ENCODE measurements around the gene SPAG5.

SPAG5 gene

DNA sequence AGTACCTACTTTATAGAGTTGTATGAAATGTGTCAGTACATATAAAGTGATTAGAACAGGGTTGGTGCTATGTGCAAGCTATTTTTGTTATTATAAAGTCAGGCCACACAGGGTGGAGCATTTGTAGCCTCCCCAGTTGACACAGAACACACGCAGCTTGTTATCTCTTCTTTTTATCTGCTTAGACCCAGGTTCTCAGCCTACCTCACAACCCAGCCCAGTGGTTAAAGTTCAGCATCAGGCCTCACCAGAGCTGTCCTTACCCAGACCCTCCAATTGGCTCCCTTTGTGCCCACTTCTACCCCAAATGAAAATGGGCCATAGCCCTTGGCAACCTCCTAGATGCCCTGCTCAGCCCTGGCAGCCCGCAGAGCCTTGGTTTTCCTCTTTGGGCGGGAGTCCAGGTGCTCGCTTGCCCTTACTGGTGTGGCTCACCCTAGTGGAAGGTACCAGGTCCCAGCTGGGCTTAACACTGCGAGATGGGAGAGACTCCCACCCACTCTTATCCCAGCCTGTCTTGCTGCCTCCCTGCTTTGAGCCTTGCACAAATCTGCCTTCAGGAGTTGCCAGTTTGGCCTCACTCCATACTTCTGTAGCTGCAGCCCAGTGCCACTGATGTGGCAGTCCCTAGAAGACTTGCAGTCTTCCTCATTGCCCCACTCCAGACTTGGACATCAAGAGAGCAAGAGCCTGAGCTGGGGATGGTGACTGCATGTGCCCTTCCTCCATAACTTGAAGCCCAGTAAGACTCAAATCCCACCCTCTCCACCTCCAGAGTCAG lies 26.4 kb downstream of the SPAG5 start:
- DNase-seq, result no peak

DNA sequence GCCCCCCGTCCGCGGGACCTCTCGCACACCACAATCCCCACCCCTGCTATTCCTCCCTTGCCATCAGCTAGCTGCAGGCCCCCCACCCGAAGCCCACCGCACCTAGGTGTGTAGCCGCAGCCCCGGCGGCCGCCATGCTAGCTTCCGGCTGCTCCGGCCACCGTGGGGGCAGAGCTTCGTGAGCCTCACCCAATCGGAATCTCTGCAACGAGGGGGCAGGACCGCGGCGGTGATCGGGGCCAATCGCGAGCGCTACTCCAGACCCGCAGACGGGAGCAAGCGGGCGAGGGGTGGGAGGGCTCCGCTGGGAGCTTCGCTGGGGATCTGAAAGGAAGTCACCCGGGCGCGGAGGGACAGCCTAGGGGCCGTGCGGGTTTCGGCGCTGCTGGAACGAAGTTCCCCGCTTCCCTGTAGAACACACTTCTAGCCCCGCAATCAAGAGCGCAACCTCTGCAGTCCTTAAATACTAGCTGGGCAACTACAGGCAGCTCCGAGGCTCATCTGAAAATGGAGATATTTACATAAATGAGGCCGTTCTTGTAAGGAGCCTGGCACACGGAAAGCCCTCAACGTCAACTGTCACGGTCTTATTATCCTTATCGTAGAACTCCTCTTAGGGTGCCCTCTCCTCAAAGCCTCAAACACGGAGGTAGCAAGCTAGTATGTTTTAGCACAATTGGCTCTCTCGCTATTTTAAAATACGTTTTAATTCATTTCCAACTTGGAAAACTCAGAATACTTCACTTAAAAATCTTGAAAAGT lies 27.3 kb downstream of the SPAG5 start, which contains the start of gene PIGS:
TSS of gene PIGS (minus strand) at position 164 of the 762 bp plus-strand sequence. CDS start at position 136, 28 bp downstream.
- peak; percentile 93 for DNase-seq

- DNase-seq, result peak; percentile 46
These were observed 28.0 kb downstream of the SPAG5 start for GRCh38 chr17:28570716-28571360.

- no peak for DNase-seq
These were observed 29.4 kb downstream of the SPAG5 start for GRCh38 chr17:28569446-28569845.

- no peak for DNase-seq
These were observed 31.2 kb downstream of the SPAG5 start for GRCh38 chr17:28567604-28568003.

- DNase-seq, result no peak
These were observed 35.4 kb downstream of the SPAG5 start for GRCh38 chr17:28563475-28563874.

DNA sequence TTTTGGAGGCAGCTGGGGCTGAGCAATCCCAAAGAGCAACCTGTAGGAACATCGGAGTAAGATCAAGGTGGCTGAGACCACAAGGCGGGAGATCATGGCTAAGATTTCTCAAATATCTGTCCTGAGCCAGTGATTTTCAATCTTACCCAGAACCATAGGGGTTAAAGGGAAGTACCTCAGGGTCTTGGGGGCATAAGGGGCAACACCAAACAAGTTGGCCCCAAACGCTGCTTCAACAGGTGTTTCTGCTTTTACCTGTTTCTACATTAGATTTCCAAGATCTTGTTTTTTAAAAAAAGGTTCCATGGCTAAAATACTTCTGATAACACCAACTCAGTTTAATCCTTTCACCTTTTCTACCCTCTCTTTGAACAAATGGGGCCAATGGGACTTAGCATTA lies 43.8 kb downstream of the SPAG5 start:
- no peak for DNase-seq

- no peak for DNase-seq
These were observed 44.3 kb downstream of the SPAG5 start for GRCh38 chr17:28554565-28554964.

GRCh38 chr17:28553000-28553505 lies 45.8 kb downstream of the SPAG5 start:
- DNase-seq, result no peak

- peak; percentile 72 for DNase-seq
These were observed 46.4 kb downstream of the SPAG5 start, which contains the start of gene UNC119 for GRCh38 chr17:28552176-28552999. Gene UNC119, minus strand, starts transcription at chr17:28552624. Its CDS starts 67 bp downstream, at chr17:28552557.

DNA sequence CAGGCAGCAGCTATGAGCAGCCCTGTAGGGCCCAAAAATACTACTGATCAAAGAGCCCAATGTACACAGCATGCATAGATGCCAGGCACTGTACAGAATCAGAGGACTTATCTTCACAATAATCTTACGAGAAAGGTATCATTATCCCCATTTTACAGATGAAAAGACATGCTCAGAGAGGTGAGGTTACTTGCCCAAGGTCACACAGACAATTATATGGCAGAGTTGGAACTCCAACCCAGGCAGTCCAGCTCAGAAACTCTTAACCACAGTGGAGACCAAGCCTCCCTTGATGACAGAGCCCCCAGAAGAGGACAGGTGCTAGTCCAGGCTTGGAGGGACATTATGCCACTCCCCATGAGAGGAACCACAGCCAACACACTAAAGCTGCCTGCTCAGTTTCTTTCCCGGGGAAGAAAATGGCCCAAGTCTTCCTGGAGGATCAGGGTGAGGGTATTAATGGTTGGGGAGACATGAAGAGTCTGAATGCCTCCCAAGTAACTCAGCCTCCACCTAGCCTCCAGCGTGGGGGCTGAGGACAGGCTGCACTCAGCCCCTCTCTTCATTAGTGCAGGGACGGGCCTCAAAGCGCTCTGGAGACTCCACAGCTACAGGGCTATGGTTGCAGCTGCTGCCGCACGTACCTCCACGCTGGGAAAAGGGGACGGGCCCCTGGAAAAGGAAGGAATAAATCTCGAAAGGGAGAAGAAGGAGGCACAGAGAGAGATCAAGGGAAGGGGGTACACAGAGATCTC lies 47.2 kb downstream of the SPAG5 start:
- no peak for DNase-seq

GRCh38 chr17:28550858-28551257 lies 48.0 kb downstream of the SPAG5 start:
- no peak for DNase-seq

DNA sequence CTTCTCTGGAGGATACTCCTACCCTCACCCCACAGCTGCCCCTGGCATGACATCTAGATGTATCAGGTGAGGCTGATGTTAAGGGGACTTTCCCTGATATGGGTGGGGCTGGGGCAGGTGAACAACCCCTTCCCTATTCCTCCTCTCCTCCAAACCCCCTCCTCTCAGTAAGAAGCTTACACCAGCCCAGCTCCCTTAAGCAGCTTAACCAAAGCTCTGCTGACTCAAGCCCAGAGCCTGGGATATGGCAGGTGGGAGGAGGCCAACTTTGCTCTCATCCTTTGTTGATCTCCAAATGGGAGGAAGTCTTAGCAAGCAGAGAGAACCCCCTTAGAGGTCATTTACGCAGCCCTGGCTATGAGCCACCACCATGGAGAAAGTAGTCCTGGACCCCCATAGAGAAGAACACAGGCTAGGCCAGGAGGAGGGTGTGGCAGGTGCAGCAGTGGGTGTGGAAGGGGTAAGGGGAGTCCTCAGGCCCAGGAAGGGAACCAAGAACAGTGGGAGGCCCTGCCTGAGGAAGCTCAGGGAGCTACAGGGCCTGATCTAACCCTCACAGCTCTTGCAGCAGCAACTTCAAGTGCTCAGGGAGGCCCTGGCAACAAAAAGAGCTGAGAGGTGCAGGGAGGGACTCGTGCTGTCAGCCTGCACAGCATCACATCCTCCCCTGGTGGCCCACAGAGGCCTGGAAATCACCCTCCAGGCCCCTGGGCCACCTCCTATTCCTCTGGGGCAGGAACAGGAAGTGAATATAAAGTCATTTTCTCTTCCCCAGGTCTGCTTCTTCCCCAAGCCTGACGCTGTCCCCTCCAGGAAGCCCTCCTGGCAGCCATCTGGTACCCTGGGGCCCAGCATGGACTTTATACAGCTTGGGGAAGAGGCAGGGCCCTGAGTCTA lies 49.3 kb downstream of the SPAG5 start:
- peak; percentile 62 for DNase-seq

DNA sequence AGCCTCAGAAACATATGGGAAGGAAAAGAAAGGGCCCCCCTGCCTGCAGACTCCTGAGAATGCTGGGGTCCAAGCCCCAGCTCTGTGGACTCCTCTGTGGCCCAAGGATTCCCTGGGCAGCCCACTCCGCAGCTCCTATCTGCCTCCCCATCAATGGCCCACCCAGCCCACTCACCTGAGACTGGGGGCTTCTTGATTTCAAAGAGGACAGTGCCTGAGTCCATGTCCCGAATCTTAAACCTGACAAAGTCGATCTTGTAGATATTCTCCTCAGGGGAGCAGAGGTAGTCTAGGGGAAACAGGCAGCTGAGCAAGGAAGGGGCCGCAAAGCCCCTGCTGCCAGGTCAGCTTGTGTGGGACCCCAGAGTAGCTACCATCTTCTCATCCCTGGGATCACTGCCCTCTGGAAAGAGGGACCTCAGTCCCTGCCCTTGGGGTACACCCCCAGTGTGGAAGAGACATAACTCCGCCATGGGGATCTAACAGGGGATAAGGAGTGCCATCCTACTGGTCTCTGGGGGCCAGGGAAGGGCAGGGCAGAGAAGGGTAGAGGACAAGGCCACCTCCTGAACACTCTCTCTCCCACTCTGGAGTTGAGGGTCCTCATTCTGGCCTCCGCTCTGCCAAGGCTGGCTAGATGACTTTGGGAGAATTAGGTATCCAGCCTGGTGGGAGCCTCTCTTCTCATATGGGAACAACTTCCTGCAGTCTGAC lies 50.3 kb downstream of the SPAG5 start:
- no peak for DNase-seq

DNA sequence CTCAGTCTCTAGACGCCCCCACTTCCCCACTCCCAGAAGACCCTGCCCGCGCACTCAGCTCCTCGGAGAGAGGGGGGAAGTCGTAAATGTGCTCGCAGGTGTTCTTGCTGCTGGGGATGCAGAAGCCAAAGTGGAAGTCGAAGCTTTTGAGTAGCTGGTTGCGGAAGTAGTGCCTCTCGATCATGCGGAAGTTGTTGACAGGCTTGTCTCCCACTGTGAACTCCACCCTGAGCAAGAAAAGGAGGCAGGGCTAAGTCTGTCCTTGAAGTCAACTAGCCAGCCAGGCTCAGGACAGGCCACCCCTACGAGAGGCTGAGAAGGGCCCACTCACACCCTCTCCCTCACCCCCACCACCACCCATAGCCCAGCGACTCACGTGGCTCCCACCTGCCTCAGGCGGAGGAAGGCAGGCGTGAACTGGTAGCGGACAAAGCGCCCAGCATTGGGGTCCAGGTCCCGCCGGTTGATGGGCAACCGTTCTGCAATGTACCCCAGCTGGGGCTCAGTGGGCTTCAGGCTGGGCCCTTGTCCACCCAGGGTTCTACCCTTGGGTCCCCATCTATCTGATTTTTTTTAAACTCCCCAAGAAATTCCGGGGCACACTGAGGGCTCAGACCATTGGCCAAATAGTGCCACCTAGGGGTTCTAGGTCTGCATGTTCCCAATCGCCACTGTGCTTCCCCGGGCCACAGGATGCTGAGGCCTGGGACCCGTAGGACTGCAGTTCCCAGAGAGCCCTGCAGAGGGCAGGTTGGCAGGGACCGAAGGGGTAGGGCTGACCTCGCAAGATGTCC lies 51.0 kb downstream of the SPAG5 start:
- DNase-seq, result peak; percentile 79

- DNase-seq, result no peak
These were observed 51.7 kb downstream of the SPAG5 start for GRCh38 chr17:28547096-28547622.

GRCh38 chr17:28545787-28546415 lies 52.9 kb downstream of the SPAG5 start:
- no peak for DNase-seq

DNA sequence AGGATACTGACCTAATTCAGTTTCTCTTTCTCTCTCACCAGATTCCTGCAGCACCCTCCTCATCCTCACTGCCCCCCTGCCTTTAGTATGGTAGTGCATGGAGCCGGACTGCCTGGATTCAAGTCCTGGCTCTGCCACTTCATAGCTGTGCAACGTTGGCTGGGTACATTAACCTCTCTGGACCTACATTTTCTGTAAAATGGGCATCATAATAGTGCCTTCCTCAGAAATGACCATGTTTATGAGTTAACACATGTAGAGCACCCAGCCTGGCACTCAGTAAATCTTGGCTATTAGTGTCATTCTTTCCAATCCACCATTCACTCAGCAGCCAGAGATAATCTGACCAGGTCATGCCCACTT lies 53.7 kb downstream of the SPAG5 start:
- no peak for DNase-seq
